ENCODE data around the gene NEB.

DNA sequence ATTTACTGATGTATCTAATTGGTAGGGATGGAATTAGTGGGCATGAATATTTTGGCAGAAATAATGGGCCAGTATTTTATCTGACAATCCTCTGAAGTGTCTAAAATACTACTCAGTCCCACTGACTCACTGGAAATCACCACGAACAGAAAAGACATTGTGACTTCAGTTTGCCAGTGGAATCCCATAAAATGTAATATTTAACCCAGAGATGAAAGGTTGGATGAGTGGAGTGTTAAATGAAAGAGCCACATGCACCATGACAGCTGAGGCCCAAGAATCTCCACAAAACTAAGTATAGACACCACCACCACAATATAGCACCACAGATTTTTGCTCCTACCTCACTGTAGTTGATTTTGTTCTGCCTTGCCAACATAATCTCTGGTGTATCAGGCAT lies 103.9 kb downstream of the NEB start:
- TF ChIP-seq RCOR1 (IDR thresholded peaks at IDR 0.05; ENCODE audit: insufficient replicate concordance, low read length) = no peak
- TF ChIP-seq, protein P1, sequence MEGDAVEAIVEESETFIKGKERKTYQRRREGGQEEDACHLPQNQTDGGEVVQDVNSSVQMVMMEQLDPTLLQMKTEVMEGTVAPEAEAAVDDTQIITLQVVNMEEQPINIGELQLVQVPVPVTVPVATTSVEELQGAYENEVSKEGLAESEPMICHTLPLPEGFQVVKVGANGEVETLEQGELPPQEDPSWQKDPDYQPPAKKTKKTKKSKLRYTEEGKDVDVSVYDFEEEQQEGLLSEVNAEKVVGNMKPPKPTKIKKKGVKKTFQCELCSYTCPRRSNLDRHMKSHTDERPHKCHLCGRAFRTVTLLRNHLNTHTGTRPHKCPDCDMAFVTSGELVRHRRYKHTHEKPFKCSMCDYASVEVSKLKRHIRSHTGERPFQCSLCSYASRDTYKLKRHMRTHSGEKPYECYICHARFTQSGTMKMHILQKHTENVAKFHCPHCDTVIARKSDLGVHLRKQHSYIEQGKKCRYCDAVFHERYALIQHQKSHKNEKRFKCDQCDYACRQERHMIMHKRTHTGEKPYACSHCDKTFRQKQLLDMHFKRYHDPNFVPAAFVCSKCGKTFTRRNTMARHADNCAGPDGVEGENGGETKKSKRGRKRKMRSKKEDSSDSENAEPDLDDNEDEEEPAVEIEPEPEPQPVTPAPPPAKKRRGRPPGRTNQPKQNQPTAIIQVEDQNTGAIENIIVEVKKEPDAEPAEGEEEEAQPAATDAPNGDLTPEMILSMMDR (conservative IDR thresholded peaks at IDR 0.05; ENCODE audit: low read depth, low read length) = no peak
- no peak for TF ChIP-seq MAZ (IDR thresholded peaks at IDR 0.05; ENCODE audit: borderline replicate concordance, low read depth, low read length)
- no peak for TF ChIP-seq POLR2A (IDR thresholded peaks at IDR 0.05; ENCODE audit: low read depth, low read length)

Measured in IMR-90 (cell line).